GM12891 (cell line): ENCODE data around the gene C1QL4. TPM values are rescaled to one million over a fixed set of nuclear protein-coding genes. Genes with fewer than 3 reads are reported as not detected.
A peak's percentile ranks its signal among the peaks of the same experiment; 100 is the strongest.
"Not testable (repeated sequence)": the region's sequence is repeated elsewhere in the genome, so short reads cannot be mapped to it uniquely, and the experiment has no call there.

Experiments
- DNase-seq: peaks from one replicate; pipeline ENCODE4 v3.0.0; 2011; ENCODE audit warnings: low spot score; ENCODE audit not compliant: insufficient read length
- FAIRE-seq: peaks from 2 replicates; lab custom pipeline; 2011; peaks lifted over from hg19 to GRCh38; lab: Jason Lieb, UNC
- PAX5 ChIP-seq: IDR thresholded peaks from 2 replicates; pipeline ENCODE4 v1.6.1; 2011; ENCODE audit warnings: low read length, moderate library complexity, mild to moderate bottlenecking; ENCODE audit not compliant: insufficient read depth, severe bottlenecking
- POLR2A ChIP-seq: IDR thresholded peaks from 2 replicates; pipeline ENCODE4 v1.6.1; 2011; ENCODE audit warnings: low read depth, low read length, control low read depth
- POLR2AphosphoS5 ChIP-seq: IDR thresholded peaks from 2 replicates; pipeline ENCODE4 v1.6.1; 2011; ENCODE audit warnings: low read depth, low read length, control low read depth
- POU2F2 ChIP-seq: IDR thresholded peaks from 2 replicates; pipeline ENCODE4 v1.6.1; 2011; ENCODE audit warnings: low read depth, mild to moderate bottlenecking, control low read depth, low read length, moderate library complexity
- SPI1 ChIP-seq: IDR thresholded peaks from 2 replicates; pipeline ENCODE4 v1.6.1; 2011; ENCODE audit warnings: low read depth, low read length, control low read depth
- TAF1 ChIP-seq: IDR thresholded peaks from 2 replicates; pipeline ENCODE4 v1.6.1; 2011; ENCODE audit warnings: low read depth, low read length, control low read depth
- polyA plus RNA-seq: library from polyadenylated mRNA; unstranded; fragments of >200 nt; gene quantifications from one replicate; pipeline ENCODE4 v1.2.1, GENCODE V29; 2012; ENCODE audit warnings: low read depth, missing spikeins, inconsistent platforms; ENCODE audit not compliant: missing spikeins

Gene C1QL4
- polyA plus RNA-seq, result 0.12 TPM

DNA sequence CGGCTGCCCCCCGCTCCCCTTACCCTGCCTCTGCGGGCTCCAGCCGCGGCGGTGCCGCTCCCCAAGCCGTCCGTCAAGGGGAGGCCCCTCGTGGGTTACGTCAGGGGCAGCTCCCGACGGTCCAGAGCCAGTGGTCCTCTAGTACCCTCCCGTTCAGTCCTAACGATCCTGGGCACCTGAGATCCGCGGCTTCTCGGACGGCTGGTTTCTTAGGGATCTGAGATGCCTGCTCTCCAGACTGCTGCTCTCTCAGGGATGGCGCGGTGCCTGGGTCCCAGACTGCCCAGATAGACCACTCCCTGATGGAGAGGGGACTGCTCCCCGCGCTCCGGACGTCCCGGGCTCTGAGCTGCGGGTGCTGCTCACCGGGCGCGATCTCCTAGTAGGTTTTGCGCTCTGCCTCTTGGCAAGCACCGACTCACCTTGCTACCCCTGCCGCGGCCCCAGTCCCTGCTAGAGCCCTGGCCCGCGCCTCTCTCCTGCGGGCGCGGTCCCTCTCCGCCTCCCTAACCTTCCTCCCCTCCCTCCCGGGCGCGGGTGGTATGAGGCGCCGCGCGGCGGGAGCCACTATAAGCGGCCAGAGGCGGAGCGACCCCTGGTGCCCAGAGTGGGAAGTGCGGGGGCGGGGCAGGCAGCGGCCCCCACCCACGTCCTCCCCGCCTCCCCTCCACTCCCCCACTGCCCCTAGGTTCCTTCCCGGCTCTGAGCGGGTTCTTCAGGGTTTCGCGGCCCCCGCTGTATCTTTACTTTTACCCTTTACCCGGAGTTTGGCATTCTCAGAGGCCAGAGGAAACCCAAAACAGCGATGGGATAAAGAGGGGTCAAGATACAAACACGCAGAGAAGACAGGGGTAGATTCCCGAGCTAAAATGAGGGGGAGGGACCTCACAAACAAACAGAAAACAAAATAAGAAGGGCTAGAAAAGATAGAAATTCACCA is at the start of gene C1QL4:
Gene C1QL4 (minus strand): TSS at position 544 of the 940 bp plus-strand sequence. CDS start 711 bp downstream, outside the sequence.
- FAIRE-seq (peak; percentile 81), DNase-seq (peak; percentile 90)
- TF ChIP-seq TAF1 (no peak), SPI1 (no peak), POLR2AphosphoS5 (no peak), POU2F2 (no peak), POLR2A (no peak), PAX5 (no peak)

DNA sequence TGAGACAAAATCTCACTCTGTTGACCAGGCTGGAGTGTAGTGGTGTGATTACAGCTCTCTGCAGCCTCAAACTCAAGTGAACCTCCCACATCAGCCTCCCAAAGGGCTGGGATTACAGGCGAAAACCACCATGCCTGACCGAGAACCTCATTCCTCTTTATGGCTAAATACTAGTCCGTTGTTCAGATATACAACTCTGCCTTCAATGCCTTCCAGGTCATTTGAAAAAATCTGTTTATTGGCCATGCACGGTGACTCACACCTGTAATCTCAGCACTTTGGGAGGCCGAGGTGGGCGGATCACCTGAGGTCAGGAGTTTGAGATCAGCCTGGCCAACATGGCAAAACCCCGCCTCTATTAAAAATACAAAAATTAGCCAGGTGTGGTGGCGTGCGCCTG is 43.2 kb upstream of the C1QL4 start:
- not testable (repeated sequence) for DNase-seq, FAIRE-seq

DNA sequence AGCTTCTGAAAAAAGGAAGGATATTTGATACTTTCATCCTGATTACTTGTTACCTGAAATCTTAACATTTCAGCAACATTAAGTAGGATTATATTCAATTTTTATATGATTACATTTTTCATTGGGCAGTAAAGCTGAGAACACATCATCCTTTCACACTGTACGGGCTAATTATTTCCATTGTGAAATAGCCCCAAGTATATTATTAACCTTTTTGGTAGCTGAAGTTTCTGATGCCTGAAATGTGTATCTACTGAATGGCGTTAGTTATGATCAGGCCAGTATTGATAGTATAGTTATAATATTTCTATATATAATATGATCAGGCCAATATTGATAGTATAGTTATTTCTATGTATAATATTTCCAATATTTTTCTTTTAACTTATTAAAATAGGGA is 40.4 kb upstream of the C1QL4 start:
- FAIRE-seq (no peak), DNase-seq (no peak)
- TF ChIP-seq POLR2A (no peak), POLR2AphosphoS5 (no peak), POU2F2 (no peak), TAF1 (no peak), PAX5 (no peak), SPI1 (no peak)

DNA sequence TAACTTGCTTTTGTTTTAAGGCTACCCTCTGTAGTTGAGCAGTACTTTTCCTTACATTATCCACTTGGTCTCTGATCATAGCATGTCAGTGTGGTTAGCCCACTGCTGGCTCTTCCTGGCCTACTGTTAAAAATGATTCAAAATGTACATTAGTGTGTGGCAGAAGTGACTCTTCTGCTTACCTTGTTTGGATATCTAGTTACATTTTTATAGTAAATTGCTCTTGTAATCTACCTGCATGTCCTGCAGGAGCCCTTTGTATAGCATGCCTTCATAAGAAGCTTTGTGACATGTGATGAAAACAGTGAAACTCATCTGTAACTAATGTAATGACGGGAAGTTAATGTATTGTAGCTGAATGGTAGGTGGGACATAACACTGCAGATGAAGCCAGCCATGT is 38.4 kb upstream of the C1QL4 start:
- no peak for DNase-seq
- peak; percentile 41 for FAIRE-seq
- TF ChIP-seq PAX5 (no peak), POU2F2 (no peak), TAF1 (no peak), POLR2A (no peak), SPI1 (no peak), POLR2AphosphoS5 (no peak)

DNA sequence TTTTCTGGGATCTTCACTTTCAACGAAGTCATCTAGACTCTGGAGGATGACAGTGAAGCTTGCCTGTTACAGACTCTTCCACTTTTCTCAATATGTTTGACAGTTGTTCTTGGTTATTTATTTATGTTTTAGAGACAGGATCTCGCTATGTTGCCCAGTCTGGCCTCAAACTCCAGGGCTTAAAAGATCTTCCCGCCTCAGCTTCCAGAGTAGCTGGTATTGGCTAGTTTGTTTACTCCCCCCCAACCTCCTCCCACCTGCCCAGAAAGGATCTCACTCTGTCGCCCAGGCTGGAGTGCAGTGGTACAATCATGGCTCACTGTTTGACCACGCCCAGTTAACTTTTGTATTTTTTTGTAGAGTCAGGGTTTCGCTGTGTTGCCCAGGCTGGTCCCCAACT is 33.6 kb upstream of the C1QL4 start:
- FAIRE-seq, result no peak
- no peak for TF ChIP-seq POLR2A
- no peak for TF ChIP-seq POLR2AphosphoS5
- TF ChIP-seq TAF1, result no peak
- no peak for TF ChIP-seq PAX5
- no peak for TF ChIP-seq POU2F2
- TF ChIP-seq SPI1, result no peak

DNA sequence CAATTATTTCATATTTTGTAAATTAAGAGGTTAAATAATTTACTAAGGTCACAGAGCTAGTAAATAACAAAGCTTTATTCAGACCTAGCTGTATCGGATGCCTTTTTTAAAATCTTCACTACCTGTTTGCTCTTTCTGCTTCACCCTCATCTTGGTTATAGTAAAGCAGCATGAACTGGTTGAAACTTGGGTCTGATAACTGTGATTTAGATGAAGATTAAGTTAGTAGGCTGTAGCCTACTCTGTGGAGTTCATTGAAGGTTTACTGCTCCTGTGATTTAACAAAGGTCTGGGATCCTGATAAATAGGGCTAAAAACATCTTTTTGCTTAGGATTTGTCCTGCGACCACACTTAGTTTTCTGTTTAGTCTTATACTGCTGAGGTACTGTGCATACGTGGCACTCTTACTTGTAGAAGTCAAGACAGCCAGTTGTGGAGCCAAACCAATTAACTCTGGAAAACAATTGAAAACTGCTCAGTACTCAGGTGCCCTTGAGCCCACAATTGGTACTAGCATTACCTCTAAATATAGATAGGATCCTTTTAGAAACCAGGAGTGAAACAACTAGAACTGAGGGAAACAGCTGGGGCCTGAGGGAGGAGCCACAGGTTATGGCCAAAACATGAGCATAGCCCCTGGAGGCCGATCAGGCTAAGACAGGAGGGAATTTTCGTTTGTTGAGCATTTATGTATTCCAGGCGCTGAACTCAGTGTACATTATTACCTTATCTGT is 32.6 kb upstream of the C1QL4 start:
- FAIRE-seq, result peak; percentile 43
- DNase-seq, result no peak
- TF ChIP-seq SPI1 (no peak), POU2F2 (no peak), TAF1 (no peak), POLR2AphosphoS5 (no peak), POLR2A (no peak), PAX5 (no peak)

More for the DNA sequence above, 33.6 kb upstream of the C1QL4 start:
- no peak for DNase-seq

DNA sequence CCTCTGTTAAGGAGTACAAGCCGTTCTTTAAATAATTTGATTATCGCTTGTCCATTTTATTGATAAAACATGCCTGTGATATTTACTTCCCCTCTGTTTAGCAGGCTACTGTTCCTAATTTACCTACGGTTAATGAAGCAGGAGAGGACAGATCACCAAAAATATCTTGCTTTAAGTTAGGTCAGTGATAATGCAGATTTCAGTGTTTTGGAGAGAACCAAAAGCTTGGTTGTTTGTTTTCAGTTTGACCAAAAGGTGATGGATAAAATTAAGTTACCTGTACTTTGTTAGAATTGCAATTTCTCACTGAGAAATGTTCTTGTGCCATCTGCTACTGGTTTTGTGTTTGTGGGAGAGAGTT is 31.2 kb upstream of the C1QL4 start:
- FAIRE-seq (no peak), DNase-seq (no peak)
- TF ChIP-seq PAX5, result no peak
- no peak for TF ChIP-seq TAF1
- no peak for TF ChIP-seq POLR2A
- no peak for TF ChIP-seq POLR2AphosphoS5
- TF ChIP-seq SPI1, result no peak
- TF ChIP-seq POU2F2, result no peak

DNA sequence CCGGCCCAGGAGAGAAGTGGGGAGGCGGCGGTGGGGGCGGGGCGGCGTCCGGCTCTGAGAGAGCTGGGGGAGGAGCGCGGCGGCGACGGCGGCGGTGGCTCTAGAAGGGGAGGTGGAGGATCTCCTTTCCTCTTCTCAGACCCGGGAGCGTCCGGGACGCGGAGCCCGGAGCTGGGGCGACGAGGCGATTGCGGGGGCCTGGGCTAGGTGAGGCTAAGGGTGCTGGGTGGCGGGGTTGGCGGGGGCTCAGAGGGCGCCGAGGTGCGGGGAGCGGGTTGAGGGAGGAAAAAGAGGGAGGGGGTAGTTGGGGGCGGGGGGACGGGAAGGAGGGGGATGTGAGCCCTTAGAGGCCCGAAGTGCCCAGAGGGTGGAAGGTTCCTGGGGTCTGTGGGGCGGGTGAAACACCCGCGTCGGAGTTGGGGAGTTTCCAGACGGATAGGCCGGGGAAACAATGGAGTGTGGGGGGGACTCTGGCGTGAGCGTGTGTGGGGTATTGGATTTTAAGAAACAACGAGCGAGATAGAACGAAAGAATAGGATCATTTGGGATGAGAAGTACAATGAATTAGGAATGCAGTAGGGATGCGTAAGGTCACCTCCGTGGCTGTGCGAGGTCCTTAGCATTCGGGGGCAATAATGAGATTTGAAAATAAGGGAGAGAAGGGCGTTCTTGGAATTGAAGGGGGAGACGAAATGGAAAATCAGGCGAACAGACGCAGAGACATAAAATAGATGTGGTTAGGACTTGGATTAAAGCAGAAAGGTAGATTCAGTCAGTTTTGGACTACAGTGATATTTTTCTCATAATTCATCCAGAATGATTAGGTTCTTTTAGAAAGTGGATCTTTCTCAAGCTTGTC is 30.6 kb upstream of the C1QL4 start, which contains the start of gene SPATS2:
Gene SPATS2 (plus strand): TSS at position 82 of the 859 bp plus-strand sequence. CDS start 93,551 bp downstream, outside the sequence.
- TF ChIP-seq POLR2AphosphoS5, result peak; percentile 65
- TF ChIP-seq TAF1, result no peak
- TF ChIP-seq POLR2A, result no peak
- FAIRE-seq, result no peak
- DNase-seq, result no peak
